GM12878 (cell line): ENCODE data around the gene MARCKSL1. TPM values are rescaled to one million over a fixed set of nuclear protein-coding genes. Genes with fewer than 3 reads are reported as not detected.

Experiments used
- ATAC-seq: fragments of 200-7000 bp; cut with Tn5 transposase; 3 replicates; pipeline ENCODE4 v1.9.1; 2020; ENCODE audit warnings: mild to moderate bottlenecking, moderate library complexity
- BruUV-seq: library from RNA; stranded (reverse); fragments of 400-500 nt; replicated peaks from 2 replicates; lab custom pipeline; 2021; lab: Mats Ljungman, UMichigan
- CTCF ChIA-PET: fragments of 300-600 bp; sonication (Branson Sonifier 250); formaldehyde crosslinking; extraction: SDS; loops from one replicate; lab custom pipeline; 2021; ENCODE audit warnings: inconsistent platforms; lab: Yijun Ruan, JAX
- POLR2A ChIA-PET: fragments of 350-600 bp; formaldehyde crosslinking; extraction: SDS; loops from one replicate; lab custom pipeline; 2021; ENCODE audit warnings: inconsistent platforms; lab: Charles Lee
- RAD21 ChIA-PET: fragments of 300-600 bp; sonication (Branson Sonifier 250); formaldehyde crosslinking; loops from one replicate; lab custom pipeline; 2023; ENCODE audit warnings: antibody characterized with exemption; ENCODE audit not compliant: unreplicated experiment; lab: Charles Lee
- SMC1A ChIA-PET: fragments of 300-600 bp; sonication (Branson Sonifier 250); formaldehyde crosslinking; loops from one replicate; lab custom pipeline; 2023; ENCODE audit not compliant: unreplicated experiment, uncharacterized antibody; lab: Charles Lee
- DNase-seq: peaks from one replicate; pipeline ENCODE4 v3.0.0-alpha.2; 2011; ENCODE audit warnings: low read depth, low spot score
- FAIRE-seq: peaks from 3 replicates; lab custom pipeline; 2011; peaks lifted over from hg19 to GRCh38; lab: Jason Lieb, UNC
- H2AFZ ChIP-seq: 2 replicates; pipeline ENCODE4 v1.6.0; 2011; ENCODE audit warnings: low read depth, low read length, control low read depth; ENCODE audit not compliant: control insufficient read depth
- H3K27ac ChIP-seq: 2 replicates; pipeline ENCODE4 v1.5.1; 2011; ENCODE audit warnings: control low read depth; ENCODE audit not compliant: control insufficient read depth, insufficient read depth
- H3K27me3 ChIP-seq, 2 experiments: replicated peaks in 1 of 2; 2 replicates each; pipeline versions ENCODE4 v1.6.0 to v1.6.1; 2011; ENCODE audit warnings: low read length in 1 of 2; ENCODE audit not compliant: control insufficient read depth in 2 of 2, insufficient read depth in 2 of 2
- H3K36me3 ChIP-seq, 2 experiments: 2 replicates each; pipeline ENCODE4 v1.5.1; 2011; ENCODE audit warnings: low read length in 1 of 2; ENCODE audit not compliant: control insufficient read depth in 2 of 2, insufficient read depth in 2 of 2
- H3K4me1 ChIP-seq: 2 replicates; pipeline ENCODE4 v1.6.1; 2011; ENCODE audit warnings: mild to moderate bottlenecking, low read length, moderate library complexity, mixed read lengths; ENCODE audit not compliant: control insufficient read depth, insufficient read depth
- H3K4me2 ChIP-seq: 2 replicates; pipeline ENCODE4 v1.6.0; 2011; ENCODE audit warnings: control low read depth; ENCODE audit not compliant: control insufficient read depth, insufficient read depth
- H3K4me3 ChIP-seq: fragments of 200-600 bp; sonication (generic); 2 replicates; pipeline ENCODE4 v1.5.1; 2016
- H3K79me2 ChIP-seq: 2 replicates; pipeline ENCODE4 v1.6.0; 2011; ENCODE audit warnings: low read length; ENCODE audit not compliant: control insufficient read depth, insufficient read depth
- H3K9ac ChIP-seq: 2 replicates; pipeline ENCODE4 v1.8.0; 2011; ENCODE audit warnings: low read length, control low read depth, mixed read lengths; ENCODE audit not compliant: control insufficient read depth, insufficient read depth
- H3K9me3 ChIP-seq: replicated peaks from 3 replicates; pipeline ENCODE4 v1.5.1; 2011; ENCODE audit warnings: mild to moderate bottlenecking, low read length; ENCODE audit not compliant: control insufficient read depth, insufficient read depth
- H4K20me1 ChIP-seq: 2 replicates; pipeline ENCODE4 v1.6.0; 2011; ENCODE audit not compliant: control insufficient read depth, insufficient read depth
- ASH2L ChIP-seq: fragments of 300-600, 200-600 bp; sonication (generic); IDR thresholded peaks from 2 replicates; pipeline ENCODE4 v1.6.1; 2017; ENCODE audit warnings: low read depth, mild to moderate bottlenecking, borderline replicate concordance
- CEBPB ChIP-seq, 2 experiments: fragments of 150-350 bp in 1 of 2; IDR thresholded peaks; 2 replicates each; pipeline ENCODE4 v1.6.1; 2012 to 2014; ENCODE audit warnings: low read depth in 2 of 2, low read length in 2 of 2, borderline replicate concordance in 1 of 2, inconsistent platforms in 1 of 2
- FOS ChIP-seq: IDR thresholded peaks from 3 replicates; pipeline ENCODE4 v1.6.1; 2011; ENCODE audit warnings: borderline replicate concordance; ENCODE audit not compliant: insufficient read length; ENCODE audit errors: extremely low read depth
- GABPA ChIP-seq: IDR thresholded peaks from 2 replicates; pipeline ENCODE4 v1.6.1; 2014; ENCODE audit warnings: antibody characterized with exemption, low read depth, mild to moderate bottlenecking, inconsistent platforms
- LARP7 ChIP-seq: fragments of 450-650 bp; IDR thresholded peaks from 2 replicates; pipeline ENCODE4 v1.6.1; 2017; ENCODE audit warnings: mild to moderate bottlenecking
- MEF2B ChIP-seq: fragments of 450-650 bp; IDR thresholded peaks from 2 replicates; pipeline ENCODE4 v1.6.1; 2018; ENCODE audit warnings: mild to moderate bottlenecking, moderate library complexity; ENCODE audit not compliant: partially characterized antibody, poor library complexity, severe bottlenecking
- MTA3 ChIP-seq: IDR thresholded peaks from 2 replicates; pipeline ENCODE4 v1.6.1; 2012; ENCODE audit warnings: low read length, inconsistent platforms, borderline replicate concordance
- POU2F2 ChIP-seq: IDR thresholded peaks from 3 replicates; pipeline ENCODE4 v1.6.1; 2011; ENCODE audit warnings: low read depth, mild to moderate bottlenecking, low read length, borderline replicate concordance
- SMARCA5 ChIP-seq: fragments of 450-650 bp; IDR thresholded peaks from 2 replicates; pipeline ENCODE4 v1.6.1; 2017; ENCODE audit warnings: mild to moderate bottlenecking
- SREBF1 ChIP-seq: IDR thresholded peaks from 2 replicates; pipeline ENCODE4 v1.6.1; 2012; ENCODE audit warnings: mild to moderate bottlenecking, low read length
- SUZ12 ChIP-seq: fragments of 200-600 bp; sonication (generic); IDR thresholded peaks from one replicate; pipeline ENCODE4 v1.6.1; 2018; ENCODE audit warnings: antibody characterized with exemption, mild to moderate bottlenecking; ENCODE audit not compliant: unreplicated experiment
- YBX1 ChIP-seq: fragments of 450-650 bp; IDR thresholded peaks from 2 replicates; pipeline ENCODE4 v1.6.1; 2016; ENCODE audit warnings: antibody characterized with exemption
- WGBS: methylation state at CpG from one replicate; pipeline ENCODE4 v1.1.6; 2016; ENCODE audit warnings: low lambda C conversion rate; ENCODE audit not compliant: insufficient replicate concordance, insufficient coverage; ENCODE audit errors: missing lambda C conversion rate; 5-methylcytosine and 5-hydroxymethylcytosine counted together
- in situ Hi-C: fragments of 300-500 bp; cut with MboI; formaldehyde crosslinking; loops from 9 replicates; pipeline ENCODE4 v1.14.3; 2018; ENCODE audit warnings: mixed read lengths
- intact Hi-C: fragments of 100-400 bp; cut with micrococcal nuclease; formaldehyde crosslinking; loops from one replicate; pipeline ENCODE4 v1.14.2; 2022; ENCODE audit not compliant: unreplicated experiment
- polyA plus RNA-seq, 11 experiments: library from polyadenylated mRNA; depleted of rRNA in 4 of 11; unstranded in 6 of 11; stranded (reverse) in 5 of 11; fragments of >200 nt; fragmentation: Nextera tagmentation in 4 of 11; fragmentation: Illumina TruSeq in 1 of 11; extraction: Ambion mirVana in 4 of 11; extraction: Trizol in 1 of 11; gene quantifications; 1 replicate in 1 of 11; 2 replicates in 10 of 11; pipeline versions ENCODE4 v1.2.1 to v1.2.3, GENCODE V29; 2011 to 2016; ENCODE audit warnings: inconsistent platforms in 2 of 11, missing spikeins in 2 of 11, low read depth in 1 of 11
- total RNA-seq, 4 experiments: library from RNA; depleted of rRNA in 3 of 4; stranded (reverse); fragments of >200 nt in 3 of 4; fragmentation: Illumina TruSeq in 1 of 4; extraction: Trizol in 1 of 4; gene quantifications; 2 replicates each; pipeline versions ENCODE4 v1.2.1 to v1.2.3, GENCODE V29; 2013 to 2021
- TF ChIP-seq, protein P1 (sequence below): IDR thresholded peaks from 2 replicates; pipeline ENCODE4 v1.6.1; 2011; ENCODE audit warnings: low read depth, mild to moderate bottlenecking, low read length, moderate library complexity, borderline replicate concordance; ENCODE audit errors: extremely low read depth
- TF ChIP-seq, protein P2 (sequence below): IDR thresholded peaks from 2 replicates; pipeline ENCODE4 v1.6.1; 2012; ENCODE audit warnings: low read depth, low read length, improper control_type of control experiment
- TF ChIP-seq, protein P3 (sequence below): fragments of 450-650 bp; IDR thresholded peaks from 2 replicates; pipeline ENCODE4 v1.6.1; 2018; ENCODE audit warnings: borderline replicate concordance, mild to moderate bottlenecking; ENCODE audit not compliant: partially characterized antibody

The MARCKSL1 gene
- total and polyA plus RNA-seq, 10 of the 15 experiments (the other 5 are each of a cell fraction or from before 2014, with no cell fraction given), result 14.5 to 225 (median 158) TPM

DNA sequence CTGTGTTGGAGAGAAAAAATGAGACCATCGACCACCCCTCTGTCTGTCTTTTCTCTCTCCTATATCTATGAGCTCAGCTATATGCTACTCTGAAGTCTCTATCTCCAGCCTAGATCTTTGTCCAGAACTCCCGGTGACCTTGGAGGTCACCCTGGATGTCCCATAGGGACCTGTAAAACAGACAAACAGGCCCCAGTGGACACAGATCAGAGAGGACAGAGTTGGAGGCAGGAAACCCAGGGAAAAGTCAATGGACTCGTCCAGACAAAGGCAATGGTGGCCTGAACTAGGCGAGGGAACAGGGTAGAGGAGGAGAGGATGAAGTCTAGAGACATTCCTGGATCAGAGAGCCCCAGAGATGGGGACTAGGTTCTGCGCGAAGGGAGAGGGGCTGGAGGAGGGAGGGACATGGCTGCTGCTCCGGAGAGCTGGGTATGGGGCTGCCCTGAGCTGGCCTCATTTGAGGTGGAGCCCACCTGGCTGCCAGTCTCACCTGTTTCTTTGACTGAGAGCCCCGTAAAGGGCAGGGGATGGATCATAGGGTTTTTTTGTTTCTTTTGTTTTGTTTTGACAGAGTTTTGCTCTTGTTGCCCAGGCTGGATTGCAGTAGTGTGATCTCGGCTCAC lies 10.6 kb upstream of the MARCKSL1 start (continued):
- TF ChIP-seq ASH2L (no peak), MEF2B (no peak), FOS (no peak)

DNA sequence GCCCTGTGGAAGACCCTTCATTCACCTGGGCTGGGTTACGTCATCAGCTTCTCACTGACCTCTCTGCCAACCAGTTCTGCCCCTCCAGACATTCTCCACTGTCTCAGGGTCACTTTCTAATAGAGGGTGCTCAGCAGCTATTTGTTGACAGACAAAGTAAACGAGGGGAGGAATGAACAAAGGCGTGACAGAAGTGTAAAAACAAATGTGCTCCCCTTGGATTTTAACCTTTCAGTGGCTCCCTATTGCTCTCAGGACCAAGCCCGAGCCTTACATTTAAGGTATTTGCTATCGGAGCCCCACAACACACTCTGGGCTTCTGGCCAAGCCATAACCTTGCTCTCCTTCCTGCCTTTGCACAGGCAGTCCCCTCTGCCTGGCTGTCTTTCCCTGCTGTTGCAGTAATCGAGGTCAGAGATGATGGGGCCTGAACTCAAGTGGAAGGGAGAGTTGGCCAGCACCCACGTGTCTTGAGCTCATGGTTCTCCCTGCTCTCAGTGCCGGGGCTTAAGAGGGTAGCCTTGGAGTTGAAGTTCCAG lies 9.3 kb upstream of the MARCKSL1 start:
- Histone ChIP-seq H3K9me3 (no peaks in the 10 kb centered on the region), H2AFZ (no peak overlapping the region)
- DNase-seq, result no peak
- in situ Hi-C loops, result no loop called here
- CTCF ChIA-PET, result interaction anchor here (1.0 to 1.3 kb wide), 2 partner anchors 55 to 129 kb away, joined by 3 to 5 read pairs; no protein-coding TSS in a partner anchor
- POLR2A ChIA-PET, result interaction anchor here (0.9 to 1.2 kb wide), 2 partner anchors 11 to 49 kb away, joined by 3 read pairs; partner anchors contain the start of gene BSDC1
- SMC1A ChIA-PET, result interaction anchor here (1.1 to 1.2 kb wide), 2 partner anchors 32 to 143 kb away, joined by 3 read pairs; no protein-coding TSS in a partner anchor
- TF ChIP-seq, protein P1, sequence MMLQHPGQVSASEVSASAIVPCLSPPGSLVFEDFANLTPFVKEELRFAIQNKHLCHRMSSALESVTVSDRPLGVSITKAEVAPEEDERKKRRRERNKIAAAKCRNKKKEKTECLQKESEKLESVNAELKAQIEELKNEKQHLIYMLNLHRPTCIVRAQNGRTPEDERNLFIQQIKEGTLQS, result no peak
- TF ChIP-seq, protein P2, sequence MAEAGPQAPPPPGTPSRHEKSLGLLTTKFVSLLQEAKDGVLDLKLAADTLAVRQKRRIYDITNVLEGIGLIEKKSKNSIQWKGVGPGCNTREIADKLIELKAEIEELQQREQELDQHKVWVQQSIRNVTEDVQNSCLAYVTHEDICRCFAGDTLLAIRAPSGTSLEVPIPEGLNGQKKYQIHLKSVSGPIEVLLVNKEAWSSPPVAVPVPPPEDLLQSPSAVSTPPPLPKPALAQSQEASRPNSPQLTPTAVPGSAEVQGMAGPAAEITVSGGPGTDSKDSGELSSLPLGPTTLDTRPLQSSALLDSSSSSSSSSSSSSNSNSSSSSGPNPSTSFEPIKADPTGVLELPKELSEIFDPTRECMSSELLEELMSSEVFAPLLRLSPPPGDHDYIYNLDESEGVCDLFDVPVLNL, result no peak
- no peak for TF ChIP-seq MEF2B
- no peak for TF ChIP-seq MTA3
- TF ChIP-seq LARP7, result no peak
- no peak for TF ChIP-seq GABPA
- TF ChIP-seq SUZ12, result no peak
- TF ChIP-seq SREBF1, result no peak
- TF ChIP-seq CEBPB (IDR thresholded peaks at IDR 0.05; ENCODE audit: borderline replicate concordance in 1 of 2, low read depth in 2 of 2, low read length in 2 of 2), result no peak
- TF ChIP-seq, protein P3, sequence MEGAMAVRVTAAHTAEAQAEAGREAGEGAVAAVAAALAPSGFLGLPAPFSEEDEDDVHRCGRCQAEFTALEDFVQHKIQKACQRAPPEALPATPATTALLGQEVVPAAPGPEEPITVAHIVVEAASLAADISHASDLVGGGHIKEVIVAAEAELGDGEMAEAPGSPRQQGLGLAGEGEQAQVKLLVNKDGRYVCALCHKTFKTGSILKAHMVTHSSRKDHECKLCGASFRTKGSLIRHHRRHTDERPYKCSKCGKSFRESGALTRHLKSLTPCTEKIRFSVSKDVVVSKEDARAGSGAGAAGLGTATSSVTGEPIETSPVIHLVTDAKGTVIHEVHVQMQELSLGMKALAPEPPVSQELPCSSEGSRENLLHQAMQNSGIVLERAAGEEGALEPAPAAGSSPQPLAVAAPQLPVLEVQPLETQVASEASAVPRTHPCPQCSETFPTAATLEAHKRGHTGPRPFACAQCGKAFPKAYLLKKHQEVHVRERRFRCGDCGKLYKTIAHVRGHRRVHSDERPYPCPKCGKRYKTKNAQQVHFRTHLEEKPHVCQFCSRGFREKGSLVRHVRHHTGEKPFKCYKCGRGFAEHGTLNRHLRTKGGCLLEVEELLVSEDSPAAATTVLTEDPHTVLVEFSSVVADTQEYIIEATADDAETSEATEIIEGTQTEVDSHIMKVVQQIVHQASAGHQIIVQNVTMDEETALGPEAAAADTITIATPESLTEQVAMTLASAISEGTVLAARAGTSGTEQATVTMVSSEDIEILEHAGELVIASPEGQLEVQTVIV, result no peak
- no peak for TF ChIP-seq YBX1
- TF ChIP-seq POU2F2, result no peak
- TF ChIP-seq SMARCA5, result no peak
- TF ChIP-seq, all 136 proteins: peak for 0
- 15% methylated on average over 8 of the region's 8 CpGs for WGBS
- BruUV-seq, result no TSS peak
- Histone ChIP-seq H3K4me3 (no peak overlapping the region), H3K4me2 (no peak overlapping the region), H3K4me1 (peaks cover 14% of the 10 kb centered on the region), H4K20me1 (no peaks in the 10 kb centered on the region), H3K9ac (no peak overlapping the region), H3K36me3 (no peaks in the 10 kb centered on the region), H3K27ac (no peak overlapping the region), H3K79me2 (no peaks in the 10 kb centered on the region), H3K27me3 (no peaks in the 10 kb centered on the region)
- RAD21 ChIA-PET, result interaction anchor here (1.2 to 1.7 kb wide), 2 partner anchors 9 to 12 kb away, joined by 3 to 4 read pairs; partner anchors contain the start of gene MARCKSL1
- ATAC-seq (peak; percentile 10; the same call in 1 of the 3 replicates), FAIRE-seq (no peak)
- intact Hi-C loops, result no loop called here
